Pancreas (tissue), 10 donors: ENCODE data around the gene ACVR1. TPM values are rescaled to one million over a fixed set of nuclear protein-coding genes. Genes with fewer than 3 reads are reported as not detected.

Experiments
- ATAC-seq, 4 donors: fragments of 200-7000 bp; cut with Tn5 transposase; one replicate each; pipeline versions ENCODE4 v1.8.0 to v1.9.1; 2020; ENCODE audit warnings: mild to moderate bottlenecking in 4 of 4, moderate library complexity in 4 of 4
- DNase-seq, 6 donors: peaks; one replicate each; pipeline ENCODE4 v3.0.0-alpha.2; 2020
- FAIRE-seq: peaks from 2 replicates; lab custom pipeline; 2012; peaks lifted over from hg19 to GRCh38; lab: Jason Lieb, UNC
- H3K27ac ChIP-seq, 4 donors: fragments of 200-600 bp; sonication (generic); 1 replicate in 3 of 4; 2 replicates in 1 of 4; pipeline versions ENCODE4 v1.5.0 to v1.8.0; 2020
- H3K27me3 ChIP-seq, 4 donors: fragments of 200-600 bp; one replicate each; pipeline ENCODE4 v1.8.0; 2021
- H3K36me3 ChIP-seq, 3 donors: fragments of 200-600 bp; sonication (generic) in 1 of 3; one replicate each; pipeline versions ENCODE4 v1.5.0 to v1.8.0; 2020 to 2021
- H3K4me1 ChIP-seq, 3 donors: fragments of 200-600 bp; one replicate each; pipeline ENCODE4 v1.8.0; 2021
- H3K4me3 ChIP-seq, 4 donors: fragments of 200-600 bp; sonication (generic) in 2 of 4; one replicate each; pipeline versions ENCODE4 v1.5.0 to v1.8.0; 2020 to 2021
- H3K9me3 ChIP-seq, 4 donors: fragments of 200-600 bp; one replicate each; pipeline ENCODE4 v1.8.0; 2021
- WGBS, 2 donors: extraction: QIAGEN DNeasy Blood & Tissue Kit; methylation state at CpG; one replicate each; pipeline ENCODE4 v1.1.7; 2013; 5-methylcytosine and 5-hydroxymethylcytosine counted together
- intact Hi-C, 3 donors: fragments of 100-400 bp; cut with DNase I; formaldehyde crosslinking; loops; one replicate each; pipeline versions ENCODE4 v1.11.1 to v1.14.2; 2022
- polyA plus RNA-seq, 2 donors: library from polyadenylated mRNA; stranded (reverse); fragments of 200-250 nt; gene quantifications; one replicate each; pipeline ENCODE4 v1.2.3, GENCODE V29; 2013
- total RNA-seq, 6 donors: library from RNA; stranded (reverse); fragmentation: NEBNext Ultra II Directional in 4 of 6; extraction: Animal tissue kit (Norgen Biotek cat#: 25700) in 4 of 6; gene quantifications; one replicate each; pipeline versions ENCODE4 v1.2.1 to v1.2.4, GENCODE V29; 2021 to 2023
- TF ChIP-seq, protein P1 (sequence below), 4 donors: fragments of 200-600 bp; sonication (generic) in 3 of 4; IDR thresholded peaks; one replicate each; pipeline versions ENCODE4 v1.5.0 to v1.8.0; 2021; ENCODE audit warnings: antibody characterized with exemption in 4 of 4
- donor health status: healthy with polysubstance abuse.
- donor health status: DM: no; HTN: no; CAD: no; lungs with moderate emphysema.
- donor health status: DM: no; HTN: no; CAD: no.
- donor health status: control.
- donor health status: control.
- donor health status: Bipolar disorder and iron deficiency.
- donor health status: DM: yes; HTN: yes; CAD: no.
- donor health status: DM: no; HTN: no; CAD: no.
- donor health status: DM: no; HTN: no; CAD: no.
- donor health status: DM: yes; HTN: yes; CAD: no.

The ACVR1 gene
- total and polyA plus RNA-seq, 8 donors: 3.1 to 25.2 (median 11.7) TPM

DNA sequence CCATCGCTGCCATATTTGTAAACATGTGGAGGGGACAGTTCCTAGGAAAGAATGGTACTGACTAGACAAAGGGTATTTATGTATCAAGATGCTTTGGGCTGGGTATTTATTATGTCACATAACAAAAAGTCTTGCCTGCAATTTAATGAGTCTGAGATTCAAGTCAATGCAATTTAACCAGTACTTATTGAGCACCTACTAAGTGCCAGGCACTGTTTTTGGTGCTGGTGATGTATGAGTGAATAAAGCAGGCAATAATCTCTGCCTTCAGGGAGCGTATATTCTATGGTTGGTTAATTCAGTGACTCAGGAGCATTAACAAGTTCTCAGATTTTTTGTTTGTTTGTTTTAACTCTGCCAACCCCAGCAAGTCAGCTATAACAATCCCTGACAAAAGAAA lies 24.6 kb upstream of the ACVR1 start:
- Histone ChIP-seq H3K9me3 (no peaks in the 10 kb centered on the region), H3K36me3 (no peaks in the 10 kb centered on the region), H3K27ac (no peak overlapping the region), H3K27me3 (no peaks in the 10 kb centered on the region), H3K4me1 (peaks cover 0 to 5% (median 0%) of the 10 kb centered on the region in 3 donors), H3K4me3 (no peak overlapping the region)
- WGBS, 2 donors: 75 to 86% methylated on average over 2 of the region's 2 CpGs
- intact Hi-C loops: no loop called here
- DNase-seq (no peak), ATAC-seq (no peak), FAIRE-seq (no peak)
- TF ChIP-seq, protein P1, sequence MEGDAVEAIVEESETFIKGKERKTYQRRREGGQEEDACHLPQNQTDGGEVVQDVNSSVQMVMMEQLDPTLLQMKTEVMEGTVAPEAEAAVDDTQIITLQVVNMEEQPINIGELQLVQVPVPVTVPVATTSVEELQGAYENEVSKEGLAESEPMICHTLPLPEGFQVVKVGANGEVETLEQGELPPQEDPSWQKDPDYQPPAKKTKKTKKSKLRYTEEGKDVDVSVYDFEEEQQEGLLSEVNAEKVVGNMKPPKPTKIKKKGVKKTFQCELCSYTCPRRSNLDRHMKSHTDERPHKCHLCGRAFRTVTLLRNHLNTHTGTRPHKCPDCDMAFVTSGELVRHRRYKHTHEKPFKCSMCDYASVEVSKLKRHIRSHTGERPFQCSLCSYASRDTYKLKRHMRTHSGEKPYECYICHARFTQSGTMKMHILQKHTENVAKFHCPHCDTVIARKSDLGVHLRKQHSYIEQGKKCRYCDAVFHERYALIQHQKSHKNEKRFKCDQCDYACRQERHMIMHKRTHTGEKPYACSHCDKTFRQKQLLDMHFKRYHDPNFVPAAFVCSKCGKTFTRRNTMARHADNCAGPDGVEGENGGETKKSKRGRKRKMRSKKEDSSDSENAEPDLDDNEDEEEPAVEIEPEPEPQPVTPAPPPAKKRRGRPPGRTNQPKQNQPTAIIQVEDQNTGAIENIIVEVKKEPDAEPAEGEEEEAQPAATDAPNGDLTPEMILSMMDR (IDR thresholded peaks at IDR 0.05): no peak

DNA sequence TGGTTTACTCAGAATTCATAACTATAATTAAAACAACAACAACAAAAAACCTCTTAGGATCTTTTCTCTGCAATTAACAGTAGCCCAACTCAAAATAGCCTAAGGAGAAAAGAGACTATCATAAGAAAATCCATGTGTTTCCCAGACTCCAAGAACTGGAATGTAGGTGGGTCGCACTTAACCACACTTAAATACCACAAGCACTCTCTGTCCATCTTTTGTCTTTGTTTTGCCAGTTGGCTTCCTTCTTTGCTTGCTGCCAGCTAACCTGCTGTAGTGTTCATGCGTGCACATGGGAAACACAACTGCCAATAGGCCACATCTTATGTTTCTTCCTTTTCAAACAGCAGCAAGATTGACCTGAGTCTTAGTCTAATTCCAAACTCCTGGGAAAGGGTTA lies 24.1 kb upstream of the ACVR1 start:
- intact Hi-C loops: no loop called here
- TF ChIP-seq, protein P1 (IDR thresholded peaks at IDR 0.05): no peak
- no peak for FAIRE-seq
- no peak for DNase-seq
- WGBS, 2 donors: 96 to 98% methylated on average over 2 of the region's 2 CpGs
- H3K27ac ChIP-seq: no peak overlapping the region
- H3K9me3 ChIP-seq: no peaks in the 10 kb centered on the region
- no peaks in the 10 kb centered on the region for H3K36me3 ChIP-seq
- no peak for ATAC-seq
- no peak overlapping the region for H3K4me3 ChIP-seq
- peaks cover 0 to 5% (median 0%) of the 10 kb centered on the region in 3 donors for H3K4me1 ChIP-seq
- no peaks in the 10 kb centered on the region for H3K27me3 ChIP-seq

DNA sequence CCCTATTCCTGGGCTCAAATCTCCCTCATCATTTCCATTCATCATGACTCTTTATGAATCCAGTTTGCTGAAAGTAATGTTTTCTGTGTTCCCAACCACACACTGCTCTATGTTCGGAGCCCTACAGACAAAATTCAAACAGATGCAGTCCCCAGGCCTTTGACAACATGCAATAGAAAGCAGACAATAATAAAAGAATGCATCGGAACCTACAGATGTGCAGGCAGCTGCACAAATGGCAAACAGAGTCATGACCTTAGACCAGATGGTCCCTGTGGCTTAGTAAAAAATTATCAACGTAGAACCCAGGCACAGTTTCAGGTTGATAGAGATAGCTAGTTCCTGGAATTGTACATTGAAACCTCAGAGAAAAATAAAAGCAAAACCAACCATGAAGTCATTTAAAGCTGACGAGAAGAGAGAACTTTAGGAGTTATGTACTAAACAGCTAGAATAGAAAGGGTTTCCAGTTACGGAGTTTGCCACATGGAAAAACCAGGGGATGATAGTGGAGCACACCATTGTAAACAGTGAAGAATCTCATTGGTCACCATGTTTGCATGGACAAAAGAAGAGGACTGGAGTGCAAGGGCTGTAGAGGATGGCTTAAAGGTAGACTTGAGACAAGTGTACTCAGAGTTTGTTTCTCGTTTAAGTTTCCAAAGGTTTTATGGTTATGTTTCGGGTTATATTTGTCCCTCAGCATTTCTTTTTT lies 23.2 kb upstream of the ACVR1 start:
- TF ChIP-seq, protein P1 (IDR thresholded peaks at IDR 0.05): no peak
- no peak overlapping the region for H3K4me3 ChIP-seq
- DNase-seq (no peak), FAIRE-seq (no peak), ATAC-seq (peak in 1 of 4 donors; percentile 19)
- H3K27ac ChIP-seq: no peak overlapping the region
- 82 to 84% methylated on average over 7 of the region's 7 CpGs for WGBS, 2 donors
- peaks cover 0 to 5% (median 0%) of the 10 kb centered on the region in 3 donors for H3K4me1 ChIP-seq
- no peaks in the 10 kb centered on the region for H3K9me3 ChIP-seq
- intact Hi-C loops: loop anchor here in 1 of 3 donors (10.0 kb wide), 1 partner anchor 96 kb away; no protein-coding TSS in a partner anchor
- H3K36me3 ChIP-seq: no peaks in the 10 kb centered on the region
- no peaks in the 10 kb centered on the region for H3K27me3 ChIP-seq

DNA sequence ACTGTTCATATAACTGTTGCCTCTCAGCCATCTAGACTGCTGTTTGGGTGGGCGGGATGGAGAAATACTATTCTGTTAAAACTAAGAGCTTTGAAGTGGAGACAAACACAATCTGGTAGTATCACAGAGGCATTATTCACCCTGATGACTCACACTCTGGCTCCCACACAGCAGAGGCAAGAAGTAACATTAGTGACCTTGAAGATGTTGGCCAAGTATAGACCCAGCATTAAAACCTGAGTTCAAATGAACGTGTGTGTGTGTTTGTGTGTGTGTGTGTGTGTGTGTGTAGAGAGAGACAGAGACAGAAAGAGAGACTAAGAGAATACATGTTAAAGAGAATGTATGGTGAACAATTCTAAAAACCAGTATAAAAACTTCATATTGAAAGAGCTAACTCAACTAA lies 22.5 kb upstream of the ACVR1 start:
- WGBS, 2 donors: 34 to 41% methylated on average over 2 of the region's 2 CpGs
- H3K36me3 ChIP-seq: no peaks in the 10 kb centered on the region
- peaks cover 0 to 5% (median 0%) of the 10 kb centered on the region in 3 donors for H3K4me1 ChIP-seq
- no peaks in the 10 kb centered on the region for H3K9me3 ChIP-seq
- intact Hi-C loops: loop anchor here in 1 of 3 donors (10.0 kb wide), 1 partner anchor 96 kb away; no protein-coding TSS in a partner anchor
- no peak for FAIRE-seq
- peak in 4 of 6 donors; percentile 42 to 69 (median 50) for DNase-seq
- TF ChIP-seq, protein P1 (IDR thresholded peaks at IDR 0.05): no peak
- H3K4me3 ChIP-seq: no peak overlapping the region
- no peak overlapping the region for H3K27ac ChIP-seq
- ATAC-seq: peak; percentile 92 to 97 (median 96)
- no peaks in the 10 kb centered on the region for H3K27me3 ChIP-seq
